ENCODE data around the gene COG1. TPM values are rescaled to one million over a fixed set of nuclear protein-coding genes. Genes with fewer than 3 reads are reported as not detected.

The COG1 gene
- total and polyA plus RNA-seq, 9 of the 15 experiments (the other 6 are each of a cell fraction or from before 2014, with no cell fraction given) = 9.5 to 26.8 (median 12.9) TPM

- no peak for TF ChIP-seq ID3 (CRISPR knock-in tag; IDR thresholded peaks at IDR 0.05)
- TF ChIP-seq ID3 (tag; IDR thresholded peaks at IDR 0.05) = no peak
- no peak for TF ChIP-seq CBFA2T3 (IDR thresholded peaks at IDR 0.05)
- TF ChIP-seq CTCF (IDR thresholded peaks at IDR 0.05 in 2 of 3, conservative IDR thresholded peaks at IDR 0.05 in 1 of 3; ENCODE audit: insufficient read depth in 2 of 3, low read depth in 1 of 3, low read length in 3 of 3) = no peak
- TF ChIP-seq ZNF398 (CRISPR knock-in tag; IDR thresholded peaks at IDR 0.05) = no peak
- TF ChIP-seq ZBTB40 (IDR thresholded peaks at IDR 0.05) = peak; percentile 90
- no peak for TF ChIP-seq ZBTB40 (CRISPR knock-in tag; IDR thresholded peaks at IDR 0.05)
- TF ChIP-seq ZC3H8 (IDR thresholded peaks at IDR 0.05) = no peak
- no peak for TF ChIP-seq HDAC8 (tag; IDR thresholded peaks at IDR 0.05)
- no peak for TF ChIP-seq BRD4 (IDR thresholded peaks at IDR 0.05)
- TF ChIP-seq POLR2H (tag; IDR thresholded peaks at IDR 0.05; ENCODE audit: low read depth) = no peak
- no peak for TF ChIP-seq ZNF780A (CRISPR knock-in tag; IDR thresholded peaks at IDR 0.05)
- TF ChIP-seq GABPB1 (CRISPR knock-in tag; IDR thresholded peaks at IDR 0.05) = peak; percentile 86
Observed at GRCh38 chr17:73192894-73193701, at the start of gene COG1 (continued).

Data from K562 (cell line).